Esophagus squamous epithelium (tissue), 5 donors: ENCODE results near the gene TNNI2. TPM values are rescaled to one million over a fixed set of nuclear protein-coding genes. Genes with fewer than 3 reads are reported as not detected.
"Not testable (repeated sequence)": the region's sequence is repeated elsewhere in the genome, so short reads cannot be mapped to it uniquely, and the experiment has no call there.

ENCODE experiments used
- DNase-seq: peaks from one replicate; lab custom pipeline; 2025; lab: John Stamatoyannopoulos, UW
- H3K27ac ChIP-seq, 4 donors: fragments of 200-600 bp; sonication (generic); one replicate each; pipeline ENCODE4 v1.5.1; 2016 to 2019; ENCODE audit warnings: mild to moderate bottlenecking in 1 of 4
- H3K27me3 ChIP-seq, 4 donors: fragments of 200-600 bp; sonication (generic); 1 replicate in 3 of 4; 2 replicates in 1 of 4; pipeline versions ENCODE4 v1.5.1 to v1.6.0; 2017 to 2021; ENCODE audit warnings: antibody characterized with exemption in 1 of 4
- H3K36me3 ChIP-seq, 3 donors: fragments of 200-600 bp; sonication (generic); one replicate each; pipeline ENCODE4 v1.5.1; 2016 to 2019
- H3K4me1 ChIP-seq, 3 donors: fragments of 200-600 bp; sonication (generic); one replicate each; pipeline ENCODE4 v1.5.1; 2017 to 2019
- H3K4me3 ChIP-seq, 4 donors: fragments of 200-600 bp; sonication (generic); 1 replicate in 3 of 4; 2 replicates in 1 of 4; pipeline ENCODE4 v1.5.1; 2016 to 2019; ENCODE audit warnings: mild to moderate bottlenecking in 2 of 4, moderate library complexity in 1 of 4
- H3K9me3 ChIP-seq, 3 donors: fragments of 200-600 bp; sonication (generic); one replicate each; pipeline ENCODE4 v1.5.1; 2016 to 2019
- POLR2A ChIP-seq, 4 donors: fragments of 450-650 bp; IDR thresholded peaks; one replicate each; pipeline ENCODE4 v1.6.1; 2017; ENCODE audit warnings: antibody characterized with exemption in 4 of 4, mild to moderate bottlenecking in 4 of 4, moderate library complexity in 3 of 4
- WGBS, 2 donors: methylation state at CpG; one replicate each; pipeline ENCODE4 v1.1.5; 2018; 5-methylcytosine and 5-hydroxymethylcytosine counted together
- intact Hi-C: fragments of 100-400 bp; cut with DNase I; formaldehyde crosslinking; loops from one replicate; pipeline ENCODE4 v1.15.0; 2022
- total RNA-seq, 4 donors: library from RNA; depleted of rRNA; stranded (reverse); fragments of >200 nt; gene quantifications; one replicate each; pipeline ENCODE4 v1.1.0, GENCODE V29; 2016
- TF ChIP-seq, protein P1 (sequence below), 6 experiments: fragments of 450-650 bp in 4 of 6; fragments of 200-600 bp in 2 of 6; sonication (generic) in 2 of 6; IDR thresholded peaks; one replicate each; pipeline ENCODE4 v1.5.1; 2016 to 2019; ENCODE audit warnings: antibody characterized with exemption in 6 of 6, mild to moderate bottlenecking in 4 of 6, moderate library complexity in 4 of 6
- donor health status: DM: yes; HTN: yes; CAD: no.

The TNNI2 gene
- total RNA-seq, 4 donors from 2014 or later: 14.7 to 23.8 (median 15.0) TPM; not detected in 1

DNA sequence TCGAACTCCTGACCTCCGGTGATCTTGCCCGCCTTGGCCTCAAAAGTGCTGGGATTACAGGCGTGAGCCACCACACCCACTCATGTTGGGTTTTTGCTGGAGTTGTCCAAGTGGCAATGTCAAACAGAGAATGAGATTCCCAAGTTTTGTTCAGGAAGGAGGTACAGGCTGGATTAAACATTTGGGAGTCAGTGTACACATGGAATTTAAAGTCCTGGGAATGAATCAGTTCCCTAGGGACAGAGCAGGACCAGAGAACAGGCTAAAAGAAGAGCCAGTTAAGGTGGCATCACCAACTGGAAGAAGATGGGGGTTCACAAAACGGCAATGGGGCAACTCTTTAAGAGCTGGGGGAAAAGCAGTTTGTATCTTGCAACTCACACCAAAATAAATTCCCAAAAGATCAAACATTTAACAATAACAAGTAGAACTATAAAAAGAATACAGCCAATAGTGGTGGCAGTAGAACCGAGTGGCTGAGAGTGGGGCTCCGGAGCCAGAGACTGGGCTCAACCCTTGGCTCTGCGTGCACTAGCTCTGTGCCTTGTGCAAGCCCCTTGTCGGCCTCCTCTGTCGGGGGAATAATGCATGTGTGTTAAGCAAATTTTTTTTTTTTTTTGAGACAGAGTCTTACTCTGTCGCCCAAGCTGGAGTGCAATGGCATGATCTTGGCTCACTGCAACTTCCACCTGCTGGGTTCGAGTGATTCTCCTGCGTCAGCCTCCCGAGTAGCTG lies 41.2 kb upstream of the TNNI2 start:
- Histone ChIP-seq H3K36me3 (no peaks in the 10 kb centered on the region), H3K9me3 (no peaks in the 10 kb centered on the region), H3K4me1 (peaks cover 0 to 15% (median 0%) of the 10 kb centered on the region in 3 donors), H3K27me3 (peaks cover 0 to 63% (median 0%) of the 10 kb centered on the region in 4 donors), H3K4me3 (no peak overlapping the region), H3K27ac (peak overlapping the region in 1 of 4 donors; percentile 56)
- intact Hi-C loops: no loop called here
- no peak for DNase-seq
- 87 to 89% methylated on average over 9 to 10 of the region's 14 CpGs for WGBS, 2 donors
- no peak for TF ChIP-seq POLR2A (IDR thresholded peaks at IDR 0.05)
- TF ChIP-seq, protein P1, sequence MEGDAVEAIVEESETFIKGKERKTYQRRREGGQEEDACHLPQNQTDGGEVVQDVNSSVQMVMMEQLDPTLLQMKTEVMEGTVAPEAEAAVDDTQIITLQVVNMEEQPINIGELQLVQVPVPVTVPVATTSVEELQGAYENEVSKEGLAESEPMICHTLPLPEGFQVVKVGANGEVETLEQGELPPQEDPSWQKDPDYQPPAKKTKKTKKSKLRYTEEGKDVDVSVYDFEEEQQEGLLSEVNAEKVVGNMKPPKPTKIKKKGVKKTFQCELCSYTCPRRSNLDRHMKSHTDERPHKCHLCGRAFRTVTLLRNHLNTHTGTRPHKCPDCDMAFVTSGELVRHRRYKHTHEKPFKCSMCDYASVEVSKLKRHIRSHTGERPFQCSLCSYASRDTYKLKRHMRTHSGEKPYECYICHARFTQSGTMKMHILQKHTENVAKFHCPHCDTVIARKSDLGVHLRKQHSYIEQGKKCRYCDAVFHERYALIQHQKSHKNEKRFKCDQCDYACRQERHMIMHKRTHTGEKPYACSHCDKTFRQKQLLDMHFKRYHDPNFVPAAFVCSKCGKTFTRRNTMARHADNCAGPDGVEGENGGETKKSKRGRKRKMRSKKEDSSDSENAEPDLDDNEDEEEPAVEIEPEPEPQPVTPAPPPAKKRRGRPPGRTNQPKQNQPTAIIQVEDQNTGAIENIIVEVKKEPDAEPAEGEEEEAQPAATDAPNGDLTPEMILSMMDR (IDR thresholded peaks at IDR 0.05): no peak

DNA sequence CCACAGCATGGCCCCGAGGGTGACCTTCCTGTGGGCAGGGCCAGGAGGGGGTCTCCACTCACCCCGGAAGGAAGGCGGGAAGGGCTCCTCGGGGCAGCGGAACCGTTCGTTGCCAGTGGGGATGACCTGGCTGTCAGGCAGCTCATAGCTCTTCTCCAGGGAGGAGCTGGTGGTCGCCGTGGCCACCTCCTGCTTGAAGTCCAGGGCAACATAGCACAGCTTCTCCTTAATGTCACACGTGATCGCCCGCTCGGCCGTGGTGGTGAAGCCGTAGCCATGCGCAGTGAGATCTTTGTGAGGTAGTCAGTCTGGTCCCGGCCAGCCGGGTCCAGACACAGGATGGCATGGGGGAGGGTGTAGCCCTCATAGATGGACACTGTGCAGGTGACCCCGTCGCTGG lies 35.5 kb upstream of the TNNI2 start:
- no peak for DNase-seq

DNA sequence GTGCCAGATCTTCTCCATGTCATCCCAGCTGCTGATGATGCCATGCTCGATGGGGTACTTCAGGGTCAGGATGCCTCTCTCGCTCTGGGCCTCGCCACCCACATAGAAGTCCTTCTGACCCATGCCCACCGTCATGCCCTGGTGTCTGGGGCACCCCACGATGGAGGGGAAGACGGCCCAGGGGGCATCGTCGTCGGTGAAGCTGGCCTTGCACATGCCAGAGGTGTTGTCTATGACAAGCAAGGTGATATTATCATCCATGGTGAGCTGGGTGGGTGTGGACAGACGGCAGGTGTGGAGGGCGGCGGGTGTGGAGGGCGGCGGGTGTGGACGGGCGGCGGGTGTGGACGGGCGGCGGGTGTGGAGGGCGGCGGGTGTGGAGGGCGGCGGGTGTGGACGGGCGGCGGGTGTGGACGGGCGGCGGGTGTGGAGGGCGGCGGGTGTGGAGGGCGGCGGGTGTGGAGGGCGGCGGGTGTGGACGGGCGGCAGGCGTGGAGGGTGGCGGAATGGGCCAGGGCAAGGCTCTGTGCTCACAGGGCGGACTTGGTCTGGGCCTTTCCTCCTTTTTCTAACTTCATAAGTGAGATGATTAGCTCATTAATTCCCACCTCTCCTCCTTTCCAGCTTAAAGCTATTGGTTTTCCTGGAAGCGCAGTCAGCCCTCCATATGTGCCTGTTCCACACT lies 34.8 kb upstream of the TNNI2 start:
- H3K4me1 ChIP-seq, intact Hi-C loops, H3K9me3 ChIP-seq, H3K36me3 ChIP-seq, H3K4me3 ChIP-seq, H3K27ac ChIP-seq, DNase-seq: not testable (repeated sequence)
- 70 to 78% methylated on average over 4 to 10 of the region's 42 CpGs for WGBS, 2 donors
- peaks cover 0 to 67% (median 0%) of the 10 kb centered on the region in 4 donors for H3K27me3 ChIP-seq

More for the DNA sequence above, 35.5 kb upstream of the TNNI2 start:
- Histone ChIP-seq H3K27ac (no peak overlapping the region), H3K27me3 (peaks cover 0 to 74% (median 0%) of the 10 kb centered on the region in 4 donors), H3K4me1 (no peaks in the 10 kb centered on the region), H3K36me3 (no peaks in the 10 kb centered on the region), H3K9me3 (no peaks in the 10 kb centered on the region), H3K4me3 (no peak overlapping the region)
- intact Hi-C loops: no loop called here
- TF ChIP-seq, protein P1 (IDR thresholded peaks at IDR 0.05): no peak
- no peak for TF ChIP-seq POLR2A (IDR thresholded peaks at IDR 0.05)
- WGBS, 2 donors: 84 to 94% methylated on average over 6 to 7 of the region's 20 CpGs

DNA sequence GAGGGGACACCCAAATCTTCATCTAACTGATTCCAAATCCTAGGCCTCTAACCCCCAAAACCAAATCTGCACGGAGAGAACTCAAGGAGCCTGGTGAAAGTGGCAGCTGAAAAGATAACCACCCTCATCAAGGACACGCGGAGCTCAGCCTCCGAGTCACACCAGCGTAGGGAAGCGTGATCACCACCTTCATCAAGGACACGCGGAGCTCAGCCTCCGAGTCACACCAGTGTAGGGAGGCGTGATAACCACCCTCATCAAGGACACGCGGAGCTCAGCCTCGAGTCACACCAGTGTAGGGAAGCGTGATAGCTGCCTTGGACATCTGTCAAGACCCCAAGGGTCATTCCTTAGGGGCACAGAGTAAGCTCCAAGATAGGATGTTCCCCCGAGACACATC lies 33.3 kb upstream of the TNNI2 start:
- H3K4me3 ChIP-seq: no peak overlapping the region
- H3K36me3 ChIP-seq: no peaks in the 10 kb centered on the region
- intact Hi-C loops: no loop called here
- WGBS, 2 donors: 92% methylated on average over 9 to 10 of the region's 15 CpGs
- peaks cover 0 to 66% (median 0%) of the 10 kb centered on the region in 4 donors for H3K27me3 ChIP-seq
- no peaks in the 10 kb centered on the region for H3K9me3 ChIP-seq
- no peak overlapping the region for H3K27ac ChIP-seq
- peaks cover 0 to 5% (median 0%) of the 10 kb centered on the region in 3 donors for H3K4me1 ChIP-seq
- DNase-seq: no peak
- TF ChIP-seq, protein P1 (IDR thresholded peaks at IDR 0.05): no peak
- no peak for TF ChIP-seq POLR2A (IDR thresholded peaks at IDR 0.05)

DNA sequence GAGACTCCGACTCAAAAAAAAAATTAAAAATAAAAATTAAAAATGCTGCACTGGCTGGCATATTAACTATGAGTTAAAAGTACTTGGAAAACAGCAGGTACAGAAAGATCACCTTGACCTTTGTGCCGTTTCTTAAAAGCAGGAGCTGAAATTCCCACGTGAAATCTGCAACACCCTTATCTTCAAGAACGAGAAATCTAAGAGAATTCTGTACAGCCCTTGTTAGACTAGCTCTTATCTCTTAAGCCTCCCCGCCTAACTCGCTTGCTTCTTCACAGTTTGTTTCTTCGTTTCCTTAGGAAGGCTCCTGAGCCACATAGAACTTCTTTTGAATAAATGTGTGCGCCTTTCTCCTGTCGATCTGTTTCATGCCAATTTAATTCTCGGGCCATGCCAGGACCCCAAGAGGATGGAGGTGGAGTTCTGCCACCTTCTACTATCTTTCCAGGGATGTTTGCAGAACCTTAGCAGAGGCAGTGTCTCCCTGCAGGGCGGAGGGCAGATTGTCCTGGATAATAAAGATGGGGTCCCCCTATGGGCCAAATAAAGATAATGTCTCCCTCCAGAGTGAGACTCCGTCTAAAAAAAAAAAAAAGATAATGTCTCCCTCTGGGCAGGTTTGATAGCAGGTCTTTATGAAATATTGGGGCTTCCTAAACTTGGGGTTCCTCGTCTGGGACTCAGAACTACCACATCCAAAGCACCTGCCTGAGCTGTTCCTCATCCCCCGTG lies 31.4 kb upstream of the TNNI2 start:
- H3K9me3 ChIP-seq: peaks cover 0 to 4% (median 0%) of the 10 kb centered on the region in 3 donors
- intact Hi-C loops: no loop called here
- H3K27ac ChIP-seq: no peak overlapping the region
- WGBS, 2 donors: 70% methylated on average over 13 to 14 of the region's 14 CpGs
- no peak for DNase-seq
- H3K27me3 ChIP-seq: peaks cover 0 to 66% (median 0%) of the 10 kb centered on the region in 4 donors
- no peak overlapping the region for H3K4me3 ChIP-seq
- H3K4me1 ChIP-seq: peaks cover 0 to 11% (median 0%) of the 10 kb centered on the region in 3 donors
- no peak for TF ChIP-seq POLR2A (IDR thresholded peaks at IDR 0.05)
- TF ChIP-seq, protein P1 (IDR thresholded peaks at IDR 0.05): no peak
- no peaks in the 10 kb centered on the region for H3K36me3 ChIP-seq
